Activated T-cell treated with anti-CD3 and anti-CD28 coated beads, Interleukin-2, amount 50 U/mL, for 1 hour (primary cell): ENCODE measurements around the gene SLC46A1.
"Not testable (repeated sequence)": the region's sequence is repeated elsewhere in the genome, so short reads cannot be mapped to it uniquely, and the experiment has no call there.

ENCODE experiments used
- DNase-seq: peaks from one replicate; pipeline ENCODE4 v3.0.0-alpha.2; 2020

Gene SLC46A1

GRCh38 chr17:28405632-28406472, at the start of gene SLC46A1:
Gene SLC46A1, minus strand, starts transcription at chr17:28406212. Its CDS starts 98 bp downstream, at chr17:28406114.
- peak; percentile 44 for DNase-seq

- DNase-seq = no peak
These were observed 43.8 kb upstream of the SLC46A1 start for GRCh38 chr17:28449859-28450258.

- no peak for DNase-seq
These were observed 41.4 kb upstream of the SLC46A1 start for GRCh38 chr17:28447396-28447760.

- DNase-seq = no peak
These were observed 40.8 kb upstream of the SLC46A1 start for GRCh38 chr17:28446716-28447395.

- no peak for DNase-seq
These were observed 38.1 kb upstream of the SLC46A1 start for GRCh38 chr17:28443901-28444638.

GRCh38 chr17:28434326-28434725, 28.3 kb upstream of the SLC46A1 start:
- DNase-seq = not testable (repeated sequence)

GRCh38 chr17:28433721-28434120, 27.7 kb upstream of the SLC46A1 start:
- no peak for DNase-seq

GRCh38 chr17:28427982-28428381, 22.0 kb upstream of the SLC46A1 start:
- not testable (repeated sequence) for DNase-seq

- no peak for DNase-seq
These were observed 21.4 kb upstream of the SLC46A1 start for GRCh38 chr17:28427371-28427770.

GRCh38 chr17:28426081-28426519, 20.1 kb upstream of the SLC46A1 start:
- no peak for DNase-seq

GRCh38 chr17:28425206-28425605, 19.2 kb upstream of the SLC46A1 start:
- DNase-seq = no peak

- DNase-seq = no peak
These were observed 15.8 kb upstream of the SLC46A1 start for GRCh38 chr17:28421787-28422305.

- DNase-seq = peak; percentile 43
These were observed 10.8 kb upstream of the SLC46A1 start for GRCh38 chr17:28416703-28417311.

- no peak for DNase-seq
These were observed 9.9 kb upstream of the SLC46A1 start for GRCh38 chr17:28415886-28416285.

- DNase-seq = no peak
These were observed 7.8 kb upstream of the SLC46A1 start for GRCh38 chr17:28413804-28414203.

GRCh38 chr17:28412099-28412498, 6.1 kb upstream of the SLC46A1 start:
- DNase-seq = no peak

GRCh38 chr17:28407974-28408306, 1.9 kb upstream of the SLC46A1 start:
- no peak for DNase-seq

GRCh38 chr17:28407130-28407973, 1.3 kb upstream of the SLC46A1 start:
- DNase-seq = no peak

- DNase-seq = no peak
These were observed 432 bp upstream of the SLC46A1 start for GRCh38 chr17:28406473-28406814.

- DNase-seq = no peak
These were observed 1.0 kb downstream of the SLC46A1 start for GRCh38 chr17:28404812-28405570.

GRCh38 chr17:28404461-28404811, 1.6 kb downstream of the SLC46A1 start:
- DNase-seq = no peak
